ENCODE results near the gene FCAR. TPM values are rescaled to one million over a fixed set of nuclear protein-coding genes. Genes with fewer than 3 reads are reported as not detected.
"Not testable (repeated sequence)": the region's sequence is repeated elsewhere in the genome, so short reads cannot be mapped to it uniquely, and the experiment has no call there.

The FCAR gene
- total RNA-seq = 1 to 10 TPM; 2.2 to 2.4 TPM
- polyA plus RNA-seq = under 1 TPM in 1 of 2 donors, not detected in 1; 0.39 TPM

- H3K4me3 ChIP-seq (ENCODE audit: low read depth in 1 of 3, low read length in 3 of 3) = no peak within 1 kb of the TSS
- TF ChIP-seq NR2F2 (IDR thresholded peaks at IDR 0.05) = no peak
- TF ChIP-seq CTCF (IDR thresholded peaks at IDR 0.05; ENCODE audit: low read depth, low read length, missing input control) = no peak
- TF ChIP-seq HNF4A (conservative IDR thresholded peaks at IDR 0.05) = no peak
- TF ChIP-seq, protein P1, sequence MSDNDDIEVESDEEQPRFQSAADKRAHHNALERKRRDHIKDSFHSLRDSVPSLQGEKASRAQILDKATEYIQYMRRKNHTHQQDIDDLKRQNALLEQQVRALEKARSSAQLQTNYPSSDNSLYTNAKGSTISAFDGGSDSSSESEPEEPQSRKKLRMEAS (IDR thresholded peaks at IDR 0.05) = no peak
- TF ChIP-seq, protein P2, sequence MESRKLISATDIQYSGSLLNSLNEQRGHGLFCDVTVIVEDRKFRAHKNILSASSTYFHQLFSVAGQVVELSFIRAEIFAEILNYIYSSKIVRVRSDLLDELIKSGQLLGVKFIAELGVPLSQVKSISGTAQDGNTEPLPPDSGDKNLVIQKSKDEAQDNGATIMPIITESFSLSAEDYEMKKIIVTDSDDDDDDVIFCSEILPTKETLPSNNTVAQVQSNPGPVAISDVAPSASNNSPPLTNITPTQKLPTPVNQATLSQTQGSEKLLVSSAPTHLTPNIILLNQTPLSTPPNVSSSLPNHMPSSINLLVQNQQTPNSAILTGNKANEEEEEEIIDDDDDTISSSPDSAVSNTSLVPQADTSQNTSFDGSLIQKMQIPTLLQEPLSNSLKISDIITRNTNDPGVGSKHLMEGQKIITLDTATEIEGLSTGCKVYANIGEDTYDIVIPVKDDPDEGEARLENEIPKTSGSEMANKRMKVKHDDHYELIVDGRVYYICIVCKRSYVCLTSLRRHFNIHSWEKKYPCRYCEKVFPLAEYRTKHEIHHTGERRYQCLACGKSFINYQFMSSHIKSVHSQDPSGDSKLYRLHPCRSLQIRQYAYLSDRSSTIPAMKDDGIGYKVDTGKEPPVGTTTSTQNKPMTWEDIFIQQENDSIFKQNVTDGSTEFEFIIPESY (IDR thresholded peaks at IDR 0.05) = no peak
- TF ChIP-seq FOXA2 (IDR thresholded peaks at IDR 0.05) = no peak
- TF ChIP-seq SP1 (IDR thresholded peaks at IDR 0.05) = no peak
- no peak for TF ChIP-seq EGR1 (IDR thresholded peaks at IDR 0.05; ENCODE audit: low read depth in 2 of 2)
- TF ChIP-seq TAF1 (conservative IDR thresholded peaks at IDR 0.05) = no peak
- no peak for TF ChIP-seq ATF3 (IDR thresholded peaks at IDR 0.05)
- TF ChIP-seq HNF4G (IDR thresholded peaks at IDR 0.05) = no peak
- no peak for TF ChIP-seq JUND (IDR thresholded peaks at IDR 0.05)
- TF ChIP-seq RXRA (IDR thresholded peaks at IDR 0.05) = no peak
- TF ChIP-seq, protein P3, sequence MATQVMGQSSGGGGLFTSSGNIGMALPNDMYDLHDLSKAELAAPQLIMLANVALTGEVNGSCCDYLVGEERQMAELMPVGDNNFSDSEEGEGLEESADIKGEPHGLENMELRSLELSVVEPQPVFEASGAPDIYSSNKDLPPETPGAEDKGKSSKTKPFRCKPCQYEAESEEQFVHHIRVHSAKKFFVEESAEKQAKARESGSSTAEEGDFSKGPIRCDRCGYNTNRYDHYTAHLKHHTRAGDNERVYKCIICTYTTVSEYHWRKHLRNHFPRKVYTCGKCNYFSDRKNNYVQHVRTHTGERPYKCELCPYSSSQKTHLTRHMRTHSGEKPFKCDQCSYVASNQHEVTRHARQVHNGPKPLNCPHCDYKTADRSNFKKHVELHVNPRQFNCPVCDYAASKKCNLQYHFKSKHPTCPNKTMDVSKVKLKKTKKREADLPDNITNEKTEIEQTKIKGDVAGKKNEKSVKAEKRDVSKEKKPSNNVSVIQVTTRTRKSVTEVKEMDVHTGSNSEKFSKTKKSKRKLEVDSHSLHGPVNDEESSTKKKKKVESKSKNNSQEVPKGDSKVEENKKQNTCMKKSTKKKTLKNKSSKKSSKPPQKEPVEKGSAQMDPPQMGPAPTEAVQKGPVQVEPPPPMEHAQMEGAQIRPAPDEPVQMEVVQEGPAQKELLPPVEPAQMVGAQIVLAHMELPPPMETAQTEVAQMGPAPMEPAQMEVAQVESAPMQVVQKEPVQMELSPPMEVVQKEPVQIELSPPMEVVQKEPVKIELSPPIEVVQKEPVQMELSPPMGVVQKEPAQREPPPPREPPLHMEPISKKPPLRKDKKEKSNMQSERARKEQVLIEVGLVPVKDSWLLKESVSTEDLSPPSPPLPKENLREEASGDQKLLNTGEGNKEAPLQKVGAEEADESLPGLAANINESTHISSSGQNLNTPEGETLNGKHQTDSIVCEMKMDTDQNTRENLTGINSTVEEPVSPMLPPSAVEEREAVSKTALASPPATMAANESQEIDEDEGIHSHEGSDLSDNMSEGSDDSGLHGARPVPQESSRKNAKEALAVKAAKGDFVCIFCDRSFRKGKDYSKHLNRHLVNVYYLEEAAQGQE (IDR thresholded peaks at IDR 0.05) = no peak
- no peak for TF ChIP-seq RAD21 (IDR thresholded peaks at IDR 0.05)
- TF ChIP-seq YY1 (IDR thresholded peaks at IDR 0.05) = no peak
- no peak for TF ChIP-seq GABPA (IDR thresholded peaks at IDR 0.05 in 1 of 2, conservative IDR thresholded peaks at IDR 0.05 in 1 of 2)
- H3K4me1 ChIP-seq (ENCODE audit: control insufficient read depth in 4 of 4, insufficient read depth in 4 of 4, low read length in 3 of 4) = no peaks in the 10 kb centered on the region
- no peaks in the 10 kb centered on the region for H3K36me3 ChIP-seq (ENCODE audit: control insufficient read depth in 4 of 4, insufficient read depth in 3 of 4, low read depth in 1 of 4, low read length in 3 of 4)
- H3K27ac ChIP-seq (ENCODE audit: low read depth in 1 of 2, low read length in 2 of 2) = peak within 1 kb of the TSS in 1 of 2 donors; percentile 42
- H3K27me3 ChIP-seq (ENCODE audit: control insufficient read depth in 4 of 4, insufficient read depth in 4 of 4, low read length in 3 of 4) = no peaks in the 10 kb centered on the region
- H3K9ac ChIP-seq (ENCODE audit: low read depth in 1 of 2, low read length in 2 of 2) = no peak within 1 kb of the TSS
- 67% methylated on average over 8 of the region's 8 CpGs for WGBS
- no peak for DNase-seq (ENCODE audit: low spot score)
- H3K9me3 ChIP-seq (ENCODE audit: control insufficient read depth in 4 of 4, low read length in 3 of 4) = no peaks in the 10 kb centered on the region
These were observed at the start of gene FCAR for GRCh38 chr19:54873990-54874389. Gene FCAR, plus strand, starts transcription at chr19:54874235. Its CDS starts 55 bp downstream, at chr19:54874290.

- H3K4me1 ChIP-seq (ENCODE audit: control insufficient read depth in 4 of 4, insufficient read depth in 4 of 4, low read length in 3 of 4); H3K4me3 ChIP-seq (ENCODE audit: low read depth in 1 of 3, low read length in 3 of 3); H3K36me3 ChIP-seq (ENCODE audit: control insufficient read depth in 4 of 4, insufficient read depth in 3 of 4, low read depth in 1 of 4, low read length in 3 of 4); H3K27ac ChIP-seq (ENCODE audit: low read depth in 1 of 2, low read length in 2 of 2); H3K9me3 ChIP-seq (ENCODE audit: control insufficient read depth in 4 of 4, low read length in 3 of 4); H3K9ac ChIP-seq (ENCODE audit: low read depth in 1 of 2, low read length in 2 of 2); H3K27me3 ChIP-seq (ENCODE audit: control insufficient read depth in 4 of 4, insufficient read depth in 4 of 4, low read length in 3 of 4); DNase-seq (ENCODE audit: low spot score): not testable (repeated sequence)
- WGBS = 53% methylated on average over 4 of the region's 4 CpGs
These were observed 49.6 kb upstream of the FCAR start for GRCh38 chr19:54824416-54824815.

GRCh38 chr19:54825326-54825725 lies 48.7 kb upstream of the FCAR start:
- DNase-seq (ENCODE audit: low spot score); H3K4me3 ChIP-seq (ENCODE audit: low read depth in 1 of 3, low read length in 3 of 3); H3K4me1 ChIP-seq (ENCODE audit: control insufficient read depth in 4 of 4, insufficient read depth in 4 of 4, low read length in 3 of 4); H3K9ac ChIP-seq (ENCODE audit: low read depth in 1 of 2, low read length in 2 of 2); H3K9me3 ChIP-seq (ENCODE audit: control insufficient read depth in 4 of 4, low read length in 3 of 4); H3K36me3 ChIP-seq (ENCODE audit: control insufficient read depth in 4 of 4, insufficient read depth in 3 of 4, low read depth in 1 of 4, low read length in 3 of 4); H3K27ac ChIP-seq (ENCODE audit: low read depth in 1 of 2, low read length in 2 of 2); H3K27me3 ChIP-seq (ENCODE audit: control insufficient read depth in 4 of 4, insufficient read depth in 4 of 4, low read length in 3 of 4): not testable (repeated sequence)
- WGBS = 53% methylated on average over 7 of the region's 7 CpGs

- H3K36me3 ChIP-seq (ENCODE audit: control insufficient read depth in 4 of 4, insufficient read depth in 3 of 4, low read depth in 1 of 4, low read length in 3 of 4); H3K27me3 ChIP-seq (ENCODE audit: control insufficient read depth in 4 of 4, insufficient read depth in 4 of 4, low read length in 3 of 4); DNase-seq (ENCODE audit: low spot score); H3K4me1 ChIP-seq (ENCODE audit: control insufficient read depth in 4 of 4, insufficient read depth in 4 of 4, low read length in 3 of 4); H3K9me3 ChIP-seq (ENCODE audit: control insufficient read depth in 4 of 4, low read length in 3 of 4); H3K4me3 ChIP-seq (ENCODE audit: low read depth in 1 of 3, low read length in 3 of 3); H3K27ac ChIP-seq (ENCODE audit: low read depth in 1 of 2, low read length in 2 of 2); H3K9ac ChIP-seq (ENCODE audit: low read depth in 1 of 2, low read length in 2 of 2): not testable (repeated sequence)
- 63% methylated on average over 7 of the region's 8 CpGs for WGBS
These were observed 46.0 kb upstream of the FCAR start for GRCh38 chr19:54828064-54828463.
